HEK293 (cell line): ENCODE results near the gene YDJC.
A peak's percentile ranks its signal among the peaks of the same experiment; 100 is the strongest.

ENCODE experiments used
- CTCF ChIA-PET: fragments of 350-600 bp; formaldehyde crosslinking; extraction: SDS; loops from one replicate; lab custom pipeline; 2021; ENCODE audit warnings: antibody characterized with exemption; lab: Yijun Ruan, JAX
- POLR2A ChIA-PET: fragments of 300-600 bp; formaldehyde crosslinking; extraction: SDS; loops from one replicate; lab custom pipeline; 2020; ENCODE audit warnings: antibody characterized with exemption, inconsistent platforms; lab: Yijun Ruan, JAX
- H3K27ac ChIP-seq: fragments of 200-500 bp; sonication (Bioruptor generic); 2 replicates; pipeline ENCODE4 v1.5.1; 2014; ENCODE audit warnings: low read depth, low read length, control low read depth, inconsistent platforms; ENCODE audit errors: extremely low read depth
- H3K36me3 ChIP-seq, 2 experiments: fragments of 200-500 bp in 1 of 2; sonication (Bioruptor generic) in 1 of 2; 1 replicate in 1 of 2; 2 replicates in 1 of 2; pipeline ENCODE4 v1.5.1; 2014 to 2017; ENCODE audit warnings: inconsistent platforms in 2 of 2, low read length in 2 of 2; ENCODE audit not compliant: control insufficient read depth in 2 of 2, insufficient read depth in 1 of 2
- H3K4me1 ChIP-seq: fragments of 200-500 bp; sonication (Bioruptor generic); 2 replicates; pipeline ENCODE4 v1.5.1; 2014; ENCODE audit warnings: mild to moderate bottlenecking, low read length, inconsistent platforms; ENCODE audit not compliant: control insufficient read depth, insufficient read depth
- H3K4me3 ChIP-seq: 2 replicates; pipeline ENCODE4 v1.5.1; 2011; ENCODE audit warnings: low read depth, mild to moderate bottlenecking, control low read depth, low read length, moderate library complexity
- H3K9me3 ChIP-seq: fragments of 200-500 bp; sonication (Bioruptor generic); 2 replicates; pipeline ENCODE4 v1.5.1; 2014; ENCODE audit warnings: low read depth, low read length, inconsistent platforms; ENCODE audit not compliant: control insufficient read depth, insufficient read depth
- BCL11A ChIP-seq: fragments of 450-650 bp; formaldehyde crosslinking; IDR thresholded peaks from 2 replicates; pipeline ENCODE4 v1.5.1; 2016; ENCODE audit warnings: low read depth, missing biosample characterization, missing genetic modification characterization
- KLF1 ChIP-seq: fragments of 450-650 bp; formaldehyde crosslinking; IDR thresholded peaks from 2 replicates; pipeline ENCODE4 v1.5.1; 2016; ENCODE audit warnings: missing biosample characterization, missing genetic modification characterization
- KLF9 ChIP-seq: fragments of 450-650 bp; formaldehyde crosslinking; IDR thresholded peaks from 2 replicates; pipeline ENCODE4 v1.5.1; 2016; ENCODE audit warnings: missing biosample characterization, missing genetic modification characterization, low read depth
- OSR2 ChIP-seq: fragments of 450-650 bp; formaldehyde crosslinking; IDR thresholded peaks from 2 replicates; pipeline ENCODE4 v1.5.1; 2016; ENCODE audit warnings: missing biosample characterization, missing genetic modification characterization
- SCRT1 ChIP-seq: fragments of 450-650 bp; formaldehyde crosslinking; IDR thresholded peaks from 2 replicates; pipeline ENCODE4 v1.5.1; 2016; ENCODE audit warnings: missing biosample characterization, missing genetic modification characterization, borderline replicate concordance
- SP7 ChIP-seq: fragments of 450-650 bp; formaldehyde crosslinking; IDR thresholded peaks from 2 replicates; pipeline ENCODE4 v1.5.1; 2016; ENCODE audit warnings: missing biosample characterization, missing genetic modification characterization
- ZBTB17 ChIP-seq: fragments of 450-650 bp; formaldehyde crosslinking; IDR thresholded peaks from 2 replicates; pipeline ENCODE4 v1.5.1; 2016; ENCODE audit warnings: missing biosample characterization, missing genetic modification characterization
- ZBTB20 ChIP-seq: fragments of 450-650 bp; formaldehyde crosslinking; IDR thresholded peaks from 2 replicates; pipeline ENCODE4 v1.5.1; 2016; ENCODE audit warnings: missing biosample characterization, missing genetic modification characterization
- ZBTB21 ChIP-seq: fragments of 450-650 bp; formaldehyde crosslinking; IDR thresholded peaks from 2 replicates; pipeline ENCODE4 v1.5.1; 2017; ENCODE audit warnings: missing biosample characterization, missing genetic modification characterization
- ZFHX2 ChIP-seq: fragments of 450-650 bp; formaldehyde crosslinking; conservative IDR thresholded peaks from 2 replicates; pipeline ENCODE4 v1.5.1; 2016; ENCODE audit warnings: missing biosample characterization, missing genetic modification characterization
- ZFP69B ChIP-seq: fragments of 450-650 bp; formaldehyde crosslinking; IDR thresholded peaks from 2 replicates; pipeline ENCODE4 v1.5.1; 2016; ENCODE audit warnings: missing biosample characterization, missing genetic modification characterization
- ZNF132 ChIP-seq: fragments of 450-650 bp; formaldehyde crosslinking; IDR thresholded peaks from 2 replicates; pipeline ENCODE4 v1.5.1; 2017; ENCODE audit warnings: missing biosample characterization, missing genetic modification characterization, borderline replicate concordance
- ZNF169 ChIP-seq: fragments of 450-650 bp; formaldehyde crosslinking; IDR thresholded peaks from 2 replicates; pipeline ENCODE4 v1.5.1; 2016; ENCODE audit warnings: missing biosample characterization, missing genetic modification characterization
- ZNF202 ChIP-seq: fragments of 450-650 bp; formaldehyde crosslinking; IDR thresholded peaks from 2 replicates; pipeline ENCODE4 v1.5.1; 2016; ENCODE audit warnings: missing biosample characterization, missing genetic modification characterization, borderline replicate concordance
- ZNF221 ChIP-seq: fragments of 450-650 bp; formaldehyde crosslinking; IDR thresholded peaks from 2 replicates; pipeline ENCODE4 v1.5.1; 2017; ENCODE audit warnings: missing biosample characterization, missing genetic modification characterization, borderline replicate concordance
- ZNF274 ChIP-seq, 2 experiments: fragments of 200-500 bp in 1 of 2; fragments of 450-650 bp in 1 of 2; sonication (Bioruptor generic) in 1 of 2; formaldehyde crosslinking in 1 of 2; IDR thresholded peaks; 2 replicates each; pipeline versions ENCODE4 v1.5.1 to v1.6.1; 2014 to 2016; ENCODE audit warnings: borderline replicate concordance in 1 of 2, inconsistent platforms in 1 of 2, low read length in 1 of 2, missing biosample characterization in 1 of 2, missing genetic modification characterization in 1 of 2
- ZNF37A ChIP-seq: fragments of 450-650 bp; IDR thresholded peaks from 2 replicates; pipeline ENCODE4 v1.5.1; 2018; ENCODE audit warnings: missing biosample characterization, missing genetic modification characterization
- ZNF404 ChIP-seq: fragments of 450-650 bp; formaldehyde crosslinking; IDR thresholded peaks from 2 replicates; pipeline ENCODE4 v1.5.1; 2017; ENCODE audit warnings: missing biosample characterization, missing genetic modification characterization
- ZNF530 ChIP-seq: fragments of 450-650 bp; formaldehyde crosslinking; IDR thresholded peaks from 2 replicates; pipeline ENCODE4 v1.5.1; 2016; ENCODE audit warnings: low read depth, missing biosample characterization, missing genetic modification characterization
- ZNF544 ChIP-seq: fragments of 450-650 bp; formaldehyde crosslinking; IDR thresholded peaks from 2 replicates; pipeline ENCODE4 v1.5.0; 2017; ENCODE audit warnings: missing biosample characterization, missing genetic modification characterization
- ZNF555 ChIP-seq: fragments of 450-650 bp; formaldehyde crosslinking; conservative IDR thresholded peaks from 2 replicates; pipeline ENCODE4 v1.5.1; 2017; ENCODE audit warnings: missing biosample characterization, mild to moderate bottlenecking, missing genetic modification characterization, inconsistent platforms
- ZNF600 ChIP-seq: fragments of 450-650 bp; formaldehyde crosslinking; IDR thresholded peaks from 2 replicates; pipeline ENCODE4 v1.5.1; 2016; ENCODE audit warnings: missing biosample characterization, missing genetic modification characterization
- ZNF621 ChIP-seq: fragments of 450-650 bp; formaldehyde crosslinking; IDR thresholded peaks from 2 replicates; pipeline ENCODE4 v1.5.1; 2017; ENCODE audit warnings: missing biosample characterization, missing genetic modification characterization
- ZNF629 ChIP-seq: fragments of 450-650 bp; formaldehyde crosslinking; IDR thresholded peaks from 2 replicates; pipeline ENCODE4 v1.5.1; 2017; ENCODE audit warnings: missing biosample characterization, missing genetic modification characterization
- ZNF654 ChIP-seq: fragments of 450-650 bp; formaldehyde crosslinking; IDR thresholded peaks from 2 replicates; pipeline ENCODE4 v1.5.1; 2016; ENCODE audit warnings: low read depth, missing biosample characterization, missing genetic modification characterization
- ZNF658 ChIP-seq: fragments of 450-650 bp; formaldehyde crosslinking; IDR thresholded peaks from 2 replicates; pipeline ENCODE4; 2016; ENCODE audit warnings: missing biosample characterization, missing genetic modification characterization
- ZNF76 ChIP-seq: fragments of 450-650 bp; formaldehyde crosslinking; IDR thresholded peaks from 2 replicates; pipeline ENCODE4; 2016; ENCODE audit warnings: low read depth, missing biosample characterization, missing genetic modification characterization, borderline replicate concordance
- ZSCAN30 ChIP-seq: fragments of 450-650 bp; IDR thresholded peaks from 2 replicates; pipeline ENCODE4 v1.5.1; 2018; ENCODE audit warnings: missing biosample characterization, mild to moderate bottlenecking, missing genetic modification characterization, moderate library complexity
- ZXDB ChIP-seq: fragments of 450-650 bp; formaldehyde crosslinking; IDR thresholded peaks from 2 replicates; pipeline ENCODE4 v1.5.1; 2016; ENCODE audit warnings: missing biosample characterization, missing genetic modification characterization
- TF ChIP-seq, protein P1 (sequence below): fragments of 450-650 bp; formaldehyde crosslinking; IDR thresholded peaks from 2 replicates; pipeline ENCODE4 v1.5.1; 2016; ENCODE audit warnings: missing biosample characterization, missing genetic modification characterization, borderline replicate concordance
- TF ChIP-seq, protein P2 (sequence below): fragments of 450-650 bp; formaldehyde crosslinking; IDR thresholded peaks from 2 replicates; pipeline ENCODE4 v1.5.1; 2016; ENCODE audit warnings: missing biosample characterization, missing genetic modification characterization, borderline replicate concordance

Gene YDJC

DNA sequence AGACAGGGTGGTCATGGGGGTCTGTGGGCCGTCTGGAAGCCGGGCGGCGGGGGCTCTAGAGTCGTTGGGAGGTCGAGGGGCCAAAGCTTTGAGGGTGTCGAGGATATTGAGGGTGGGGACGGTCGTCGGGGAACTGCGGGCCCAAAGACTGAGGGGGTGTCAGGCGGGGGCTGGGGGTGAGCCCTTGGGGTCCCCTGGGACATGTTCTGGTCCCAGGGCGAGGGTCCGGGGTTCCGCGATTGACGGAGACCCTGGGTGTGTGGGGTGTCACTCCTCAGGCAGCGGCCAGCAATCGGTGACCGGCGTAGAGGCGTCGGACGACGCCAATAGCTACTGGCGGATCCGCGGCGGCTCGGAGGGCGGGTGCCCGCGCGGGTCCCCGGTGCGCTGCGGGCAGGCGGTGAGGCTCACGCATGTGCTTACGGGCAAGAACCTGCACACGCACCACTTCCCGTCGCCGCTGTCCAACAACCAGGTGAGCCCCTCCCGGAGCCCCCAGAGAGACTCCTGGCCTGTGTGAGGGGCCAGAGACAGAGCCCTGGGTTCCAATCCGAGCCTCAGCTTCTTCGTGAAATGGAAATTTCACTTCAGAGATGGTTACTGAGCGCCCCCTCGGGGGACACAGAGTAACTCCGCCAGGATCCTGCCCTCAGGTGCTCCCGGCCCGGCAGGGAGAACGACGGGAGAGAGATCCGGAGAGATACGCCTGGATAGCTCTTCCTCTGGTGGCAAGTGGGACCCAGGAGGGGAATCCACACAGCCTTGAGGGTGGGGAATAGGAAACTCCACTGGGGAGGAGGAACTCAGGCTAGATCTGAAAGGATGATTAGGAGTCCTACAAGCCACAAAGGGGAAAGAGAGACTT lies 13.0 kb upstream of the YDJC start (continued):
- TF ChIP-seq ZBTB21 (tag by site-specific recombination) (no peak), ZNF530 (tag by site-specific recombination) (no peak), ZNF274 (IDR thresholded peaks at IDR 0.05; ENCODE audit: low read length) (no peak), ZNF274 (tag by site-specific recombination; IDR thresholded peaks at IDR 0.05; ENCODE audit: borderline replicate concordance) (no peak), ZNF555 (tag by site-specific recombination) (no peak), SCRT1 (tag by site-specific recombination) (no peak), ZNF658 (no peak), ZNF221 (tag by site-specific recombination) (no peak), KLF1 (tag by site-specific recombination) (no peak), ZNF621 (tag by site-specific recombination) (no peak), ZNF202 (tag by site-specific recombination) (no peak), SP7 (tag by site-specific recombination) (no peak), ZNF169 (tag by site-specific recombination) (no peak), ZNF404 (tag by site-specific recombination) (no peak), ZNF132 (no peak)

DNA sequence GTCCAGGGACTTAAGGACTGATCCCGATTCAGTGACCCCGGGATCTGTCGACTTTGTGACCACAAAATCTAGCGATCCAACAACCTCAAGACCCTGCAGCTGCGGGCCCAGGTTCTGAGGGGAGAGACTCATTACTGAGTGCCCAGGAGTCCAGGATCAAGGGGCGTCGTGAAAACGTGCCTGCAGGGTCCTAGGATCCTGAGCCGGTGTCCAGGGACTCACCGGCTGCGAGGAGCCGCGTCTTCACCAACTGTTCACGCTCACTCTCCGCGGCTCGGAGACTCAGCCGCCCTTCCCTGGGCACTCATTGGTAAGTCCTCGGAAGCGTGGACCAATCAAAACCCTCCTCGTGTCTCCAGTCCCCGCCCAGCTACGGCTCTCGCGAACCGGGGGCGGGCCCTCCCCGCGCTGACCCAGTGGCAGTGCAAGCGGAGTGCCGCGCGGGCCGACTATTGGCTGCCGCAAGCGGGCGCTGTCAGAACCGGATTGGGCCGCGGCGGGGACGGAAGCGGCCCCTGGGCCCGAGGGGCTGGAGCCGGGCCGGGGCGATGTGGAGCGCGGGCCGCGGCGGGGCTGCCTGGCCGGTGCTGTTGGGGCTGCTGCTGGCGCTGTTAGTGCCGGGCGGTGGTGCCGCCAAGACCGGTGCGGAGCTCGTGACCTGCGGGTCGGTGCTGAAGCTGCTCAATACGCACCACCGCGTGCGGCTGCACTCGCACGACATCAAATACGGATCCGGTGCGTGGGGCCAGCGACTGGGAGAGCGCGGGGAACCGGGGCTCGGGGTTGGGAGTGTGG lies 12.2 kb upstream of the YDJC start, which contains the start of gene SDF2L1:
Gene SDF2L1 (plus strand): TSS at position 514 of the 795 bp plus-strand sequence. CDS start 35 bp downstream, at position 549.
- Histone ChIP-seq H3K9me3 (no peaks in the 10 kb centered on the region), H3K27ac (peak within 1 kb of the TSS; percentile 6; the same call in 1 of the 2 replicates), H3K4me1 (no peaks in the 10 kb centered on the region), H3K36me3 (peaks cover 0 to 24% of the 10 kb centered on the region in 2 experiments; a peak in 2 of 3 replicates), H3K4me3 (peak within 1 kb of the TSS; percentile 73)
- ChIA-PET POLR2A (interaction anchor here (0.5 to 3.0 kb wide), 13 partner anchors 10 to 782 kb away, joined by 3 to 50 read pairs (median 4); partner anchors contain the start of genes CCDC116, PPIL2 and YDJC), CTCF (interaction anchor here (0.6 to 3.3 kb wide), 16 partner anchors 11 to 706 kb away, joined by 3 to 109 read pairs (median 4); partner anchors contain the start of genes CCDC116 and YDJC)
- 0 out of 2 replicates have a peak, but pooled peaks have one; percentile 13 for TF ChIP-seq ZFHX2 (tag by site-specific recombination)
- TF ChIP-seq, protein P1, sequence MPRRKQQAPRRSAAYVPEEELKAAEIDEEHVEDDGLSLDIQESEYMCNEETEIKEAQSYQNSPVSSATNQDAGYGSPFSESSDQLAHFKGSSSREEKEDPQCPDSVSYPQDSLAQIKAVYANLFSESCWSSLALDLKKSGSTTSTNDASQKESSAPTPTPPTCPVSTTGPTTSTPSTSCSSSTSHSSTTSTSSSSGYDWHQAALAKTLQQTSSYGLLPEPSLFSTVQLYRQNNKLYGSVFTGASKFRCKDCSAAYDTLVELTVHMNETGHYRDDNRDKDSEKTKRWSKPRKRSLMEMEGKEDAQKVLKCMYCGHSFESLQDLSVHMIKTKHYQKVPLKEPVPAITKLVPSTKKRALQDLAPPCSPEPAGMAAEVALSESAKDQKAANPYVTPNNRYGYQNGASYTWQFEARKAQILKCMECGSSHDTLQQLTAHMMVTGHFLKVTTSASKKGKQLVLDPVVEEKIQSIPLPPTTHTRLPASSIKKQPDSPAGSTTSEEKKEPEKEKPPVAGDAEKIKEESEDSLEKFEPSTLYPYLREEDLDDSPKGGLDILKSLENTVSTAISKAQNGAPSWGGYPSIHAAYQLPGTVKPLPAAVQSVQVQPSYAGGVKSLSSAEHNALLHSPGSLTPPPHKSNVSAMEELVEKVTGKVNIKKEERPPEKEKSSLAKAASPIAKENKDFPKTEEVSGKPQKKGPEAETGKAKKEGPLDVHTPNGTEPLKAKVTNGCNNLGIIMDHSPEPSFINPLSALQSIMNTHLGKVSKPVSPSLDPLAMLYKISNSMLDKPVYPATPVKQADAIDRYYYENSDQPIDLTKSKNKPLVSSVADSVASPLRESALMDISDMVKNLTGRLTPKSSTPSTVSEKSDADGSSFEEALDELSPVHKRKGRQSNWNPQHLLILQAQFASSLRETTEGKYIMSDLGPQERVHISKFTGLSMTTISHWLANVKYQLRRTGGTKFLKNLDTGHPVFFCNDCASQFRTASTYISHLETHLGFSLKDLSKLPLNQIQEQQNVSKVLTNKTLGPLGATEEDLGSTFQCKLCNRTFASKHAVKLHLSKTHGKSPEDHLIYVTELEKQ (tag by site-specific recombination): peak; percentile 42
- 0 out of 2 replicates have a peak, but pooled peaks have one; percentile 20 for TF ChIP-seq OSR2
- TF ChIP-seq, protein P2, sequence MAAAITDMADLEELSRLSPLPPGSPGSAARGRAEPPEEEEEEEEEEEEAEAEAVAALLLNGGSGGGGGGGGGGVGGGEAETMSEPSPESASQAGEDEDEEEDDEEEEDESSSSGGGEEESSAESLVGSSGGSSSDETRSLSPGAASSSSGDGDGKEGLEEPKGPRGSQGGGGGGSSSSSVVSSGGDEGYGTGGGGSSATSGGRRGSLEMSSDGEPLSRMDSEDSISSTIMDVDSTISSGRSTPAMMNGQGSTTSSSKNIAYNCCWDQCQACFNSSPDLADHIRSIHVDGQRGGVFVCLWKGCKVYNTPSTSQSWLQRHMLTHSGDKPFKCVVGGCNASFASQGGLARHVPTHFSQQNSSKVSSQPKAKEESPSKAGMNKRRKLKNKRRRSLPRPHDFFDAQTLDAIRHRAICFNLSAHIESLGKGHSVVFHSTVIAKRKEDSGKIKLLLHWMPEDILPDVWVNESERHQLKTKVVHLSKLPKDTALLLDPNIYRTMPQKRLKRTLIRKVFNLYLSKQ (tag by site-specific recombination): no peak
- peak; percentile 73 for TF ChIP-seq ZXDB
- peak; percentile 37; the same call in 1 of the 2 replicates for TF ChIP-seq ZSCAN30 (tag by site-specific recombination)
- TF ChIP-seq ZBTB17 (tag by site-specific recombination): peak; percentile 44
- TF ChIP-seq ZNF600 (tag by site-specific recombination): peak; percentile 66
- TF ChIP-seq BCL11A (tag by site-specific recombination): peak; percentile 52; the same call in 1 of the 2 replicates
- TF ChIP-seq KLF9: peak; percentile 18
- peak; percentile 15; the same call in 1 of the 2 replicates for TF ChIP-seq ZFP69B (tag by site-specific recombination)
- TF ChIP-seq ZBTB20 (tag by site-specific recombination): peak; percentile 90
- TF ChIP-seq ZNF37A (tag by site-specific recombination): no peak
- TF ChIP-seq ZNF629 (tag by site-specific recombination): 0 out of 2 replicates have a peak, but pooled peaks have one; percentile 13
- TF ChIP-seq ZNF654: no peak
- TF ChIP-seq ZNF544 (tag by site-specific recombination): no peak
- TF ChIP-seq ZNF76 (tag by site-specific recombination): 0 out of 2 replicates have a peak, but pooled peaks have one; percentile 23
